ENCODE measurements around the gene EPB41L5. TPM values are rescaled to one million over a fixed set of nuclear protein-coding genes. Genes with fewer than 3 reads are reported as not detected.

EPB41L5 gene
- polyA plus RNA-seq, 1 donor, result 15.4 TPM

GRCh38 chr2:120226316-120226715 is 213.4 kb downstream of the EPB41L5 start:
- no peak for DNase-seq

GRCh38 chr2:120227111-120227991 is 214.5 kb downstream of the EPB41L5 start:
- no peak for DNase-seq

DNA sequence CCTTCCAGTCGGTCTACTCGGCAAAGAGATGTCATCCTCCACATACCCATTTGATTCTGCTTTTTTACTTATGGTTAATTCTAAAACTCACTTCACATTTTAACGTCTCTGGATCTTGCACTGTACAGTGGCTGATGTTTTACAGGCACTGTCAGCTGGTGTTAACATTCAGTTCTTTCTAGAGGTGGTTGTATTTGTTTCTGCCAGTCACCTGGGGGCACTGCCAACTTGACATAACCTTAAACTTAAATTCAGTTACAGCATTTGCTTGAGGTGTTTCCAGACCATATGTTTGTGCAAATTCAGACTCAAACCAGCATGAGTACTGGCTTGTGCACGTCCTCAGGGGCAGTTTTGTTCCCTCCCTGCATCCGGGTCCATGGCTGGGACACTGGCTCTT is 215.6 kb downstream of the EPB41L5 start:
- no peak for DNase-seq

Other genes starting within 250 kb of the EPB41L5 start
- gene TMEM185B, start 210.3 kb downstream of the EPB41L5 start, polyA plus RNA-seq (ENCODE audit: insufficient read length), result 16.7 TPM
- gene RALB, start 239.8 kb downstream of the EPB41L5 start, polyA plus RNA-seq (ENCODE audit: insufficient read length), result 48.5 TPM

Data from hindlimb muscle (tissue), 1 donor.